ENCODE measurements around the gene ZBED5. TPM values are rescaled to one million over a fixed set of nuclear protein-coding genes. Genes with fewer than 3 reads are reported as not detected.

Gene ZBED5
- total RNA-seq: 20.6 and 26.1 TPM in 2 replicates

DNA sequence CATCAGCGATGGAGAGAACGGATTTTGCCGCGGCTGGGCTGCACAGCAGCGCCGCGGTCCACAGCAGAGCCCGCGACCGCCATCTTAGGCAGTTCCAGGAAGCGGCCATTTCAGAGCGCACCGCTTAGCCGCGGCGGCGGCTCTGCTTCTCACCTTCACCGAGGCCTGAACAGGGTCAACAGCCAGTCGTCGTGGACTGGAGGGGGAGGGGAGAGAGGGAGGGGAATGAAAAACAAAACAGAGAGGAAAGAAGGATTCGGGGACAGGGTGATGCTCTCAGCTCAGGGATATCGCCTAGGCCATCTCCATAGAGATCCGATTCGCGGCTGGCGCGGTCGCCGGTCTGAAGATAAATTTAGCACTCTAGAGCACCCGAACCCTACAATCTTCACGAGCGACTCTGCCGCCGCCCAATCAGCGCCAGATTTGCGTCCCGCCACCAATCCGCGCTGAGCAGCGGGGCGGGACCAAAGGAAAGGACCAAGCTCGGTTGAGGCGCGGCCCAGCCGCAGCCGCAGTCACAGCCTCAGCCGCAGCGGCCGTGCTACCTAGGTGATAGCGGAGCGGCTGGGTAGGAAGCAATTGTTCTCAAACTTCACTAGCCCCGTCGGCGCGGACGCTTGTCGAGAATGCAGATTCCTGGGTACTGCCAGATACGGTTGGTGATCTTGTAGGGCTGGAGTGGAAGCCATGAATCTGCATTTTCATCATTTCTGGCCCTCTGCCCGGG, at the start of gene ZBED5:
Gene ZBED5, minus strand, starts transcription at position 345 of the 730 bp plus-strand sequence. CDS start 3,108 bp downstream, outside the sequence.

DNA sequence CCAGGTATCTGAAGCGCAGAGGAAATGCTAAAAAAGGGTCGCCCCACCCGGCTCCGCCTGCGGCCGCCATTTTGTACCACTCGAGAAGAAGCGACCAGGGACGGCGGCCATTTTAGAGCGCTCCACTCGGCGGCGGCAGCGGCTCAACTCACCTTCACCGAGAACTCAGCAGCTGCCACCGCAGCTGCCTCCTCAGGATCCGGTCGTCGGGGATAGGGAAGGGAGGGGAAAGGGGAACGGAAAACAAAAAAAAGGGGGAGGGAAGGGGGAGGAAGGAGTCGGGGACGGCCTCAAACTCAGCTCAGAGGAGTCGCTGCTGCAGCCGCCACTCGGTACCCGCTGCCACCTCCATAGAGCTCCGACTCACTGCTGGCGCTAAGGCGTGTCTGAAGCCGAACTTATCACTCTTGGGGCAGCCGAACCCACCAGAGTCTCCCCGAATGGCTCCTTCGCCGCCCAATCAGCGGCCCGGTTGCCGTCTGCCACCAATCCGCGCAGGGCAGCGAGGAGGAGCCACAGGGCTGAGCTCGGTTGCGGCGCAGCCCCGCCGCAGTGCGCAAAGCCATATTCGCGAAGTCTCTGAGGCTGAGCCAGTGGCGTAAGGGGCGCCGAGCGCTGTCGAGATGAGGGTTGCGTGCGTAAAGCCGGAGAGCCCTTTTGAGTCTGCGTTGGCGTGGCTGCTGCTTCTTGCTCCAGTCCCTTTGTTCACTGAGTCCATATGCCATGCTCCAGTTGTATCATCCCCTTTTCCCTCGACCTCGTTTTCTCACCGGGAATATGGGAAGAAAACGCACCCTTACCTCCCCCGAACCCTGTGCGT, 49.1 kb downstream of the ZBED5 start, which contains the start of gene EIF4G2:
Gene EIF4G2, minus strand, starts transcription at position 374 of the 820 bp plus-strand sequence.

Other genes starting within 250 kb of the ZBED5 start
- gene IRAG1, start 164.3 kb downstream of the ZBED5 start, total RNA-seq: 0.33 and 0.48 TPM in 2 replicates
- gene CTR9, start 106.8 kb downstream of the ZBED5 start, total RNA-seq: 27.8 and 33.1 TPM in 2 replicates
- gene EIF4G2, start 49.1 kb downstream of the ZBED5 start, total RNA-seq: 1,040 and 1,350 TPM in 2 replicates